ENCODE results near the gene NEDD1.

The NEDD1 gene

GRCh38 chr12:96919510-96920210 lies 12.6 kb downstream of the NEDD1 start:
- Histone ChIP-seq H3K4me1 (ENCODE audit: insufficient read depth, insufficient read length) (no peaks in the 10 kb centered on the region), H3K9ac (ENCODE audit: insufficient read length, low read depth) (no peak overlapping the region), H3K27me3 (ENCODE audit: insufficient read depth, insufficient read length) (no peaks in the 10 kb centered on the region), H3K9me3 (ENCODE audit: insufficient read depth, low read length) (peaks cover 15% of the 10 kb centered on the region), H3K4me3 (ENCODE audit: insufficient read length, low read depth) (no peak overlapping the region), H3K36me3 (ENCODE audit: insufficient read depth, insufficient read length, low read length) (no peaks in the 10 kb centered on the region)
- TF ChIP-seq YY1 (IDR thresholded peaks at IDR 0.05; ENCODE audit: insufficient read depth, insufficient read length): no peak
- no peak for TF ChIP-seq SUZ12 (IDR thresholded peaks at IDR 0.05; ENCODE audit: extremely low read depth, insufficient read depth, insufficient read length)
- no peak for TF ChIP-seq ZNF274 (IDR thresholded peaks at IDR 0.05; ENCODE audit: low read depth, low read length)
- DNase-seq (ENCODE audit: low read depth, low spot score): no peak

DNA sequence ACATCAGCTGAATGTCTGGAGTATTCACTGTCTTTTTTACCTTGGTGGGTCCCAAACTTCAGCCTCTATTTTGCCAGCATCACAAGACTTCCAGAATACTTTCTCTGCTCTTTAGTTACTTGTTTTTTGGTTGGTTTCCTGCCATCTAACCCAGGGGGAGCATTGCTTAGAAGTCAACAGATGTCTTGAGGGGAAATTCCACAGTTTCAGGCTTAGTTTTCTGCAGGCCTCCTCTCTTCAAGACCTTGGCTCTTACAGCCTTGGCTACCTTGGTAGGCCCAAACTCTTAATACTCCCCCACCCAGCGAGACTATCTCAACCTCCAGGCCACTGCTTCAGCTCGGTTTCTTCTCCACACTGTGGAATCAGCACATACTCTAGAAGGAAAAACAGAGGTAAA lies 41.7 kb downstream of the NEDD1 start:
- no peaks in the 10 kb centered on the region for H3K27me3 ChIP-seq (ENCODE audit: insufficient read depth, insufficient read length)
- peaks cover 12% of the 10 kb centered on the region for H3K9me3 ChIP-seq (ENCODE audit: insufficient read depth, low read length)
- H3K4me1 ChIP-seq (ENCODE audit: insufficient read depth, insufficient read length): no peaks in the 10 kb centered on the region
- TF ChIP-seq SUZ12 (IDR thresholded peaks at IDR 0.05; ENCODE audit: extremely low read depth, insufficient read depth, insufficient read length) (no peak), YY1 (IDR thresholded peaks at IDR 0.05; ENCODE audit: insufficient read depth, insufficient read length) (no peak), ZNF274 (IDR thresholded peaks at IDR 0.05; ENCODE audit: low read depth, low read length) (no peak)
- no peak for DNase-seq (ENCODE audit: low read depth, low spot score)
- peaks cover 39% of the 10 kb centered on the region for H3K36me3 ChIP-seq (ENCODE audit: insufficient read depth, insufficient read length, low read length)
- H3K9ac ChIP-seq (ENCODE audit: insufficient read length, low read depth): no peak overlapping the region
- no peak overlapping the region for H3K4me3 ChIP-seq (ENCODE audit: insufficient read length, low read depth)

- no peaks in the 10 kb centered on the region for H3K36me3 ChIP-seq (ENCODE audit: insufficient read depth, insufficient read length, low read length)
- DNase-seq (ENCODE audit: low read depth, low spot score): no peak
- no peaks in the 10 kb centered on the region for H3K4me1 ChIP-seq (ENCODE audit: insufficient read depth, insufficient read length)
- no peak overlapping the region for H3K4me3 ChIP-seq (ENCODE audit: insufficient read length, low read depth)
- TF ChIP-seq ZNF274 (IDR thresholded peaks at IDR 0.05; ENCODE audit: low read depth, low read length) (no peak), YY1 (IDR thresholded peaks at IDR 0.05; ENCODE audit: insufficient read depth, insufficient read length) (no peak), SUZ12 (IDR thresholded peaks at IDR 0.05; ENCODE audit: extremely low read depth, insufficient read depth, insufficient read length) (no peak)
- peaks cover under 1% of the 10 kb centered on the region for H3K27me3 ChIP-seq (ENCODE audit: insufficient read depth, insufficient read length)
- no peak overlapping the region for H3K9ac ChIP-seq (ENCODE audit: insufficient read length, low read depth)
- H3K9me3 ChIP-seq (ENCODE audit: insufficient read depth, low read length): no peaks in the 10 kb centered on the region
These were observed 72.5 kb downstream of the NEDD1 start for GRCh38 chr12:96979532-96979931.

DNA sequence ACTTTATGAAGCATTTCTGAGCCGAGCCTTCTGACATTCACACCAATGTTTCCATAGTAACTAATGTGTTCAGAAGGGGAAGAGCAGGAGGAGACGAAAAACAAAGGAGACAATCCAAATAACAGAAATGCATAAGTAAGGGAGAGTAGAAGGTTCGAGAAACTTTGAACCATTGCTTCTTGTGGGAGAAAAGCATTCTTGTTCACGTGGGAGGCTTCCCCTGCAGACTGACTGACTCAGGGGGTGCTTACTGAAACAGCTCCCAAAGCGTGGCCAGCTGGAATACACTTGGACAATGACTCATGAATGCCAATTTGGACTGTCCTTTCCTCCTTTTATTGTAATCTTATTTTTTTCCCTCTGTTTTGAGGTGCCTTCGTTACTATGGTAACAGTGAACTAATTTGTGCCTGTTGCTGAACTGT lies 73.9 kb downstream of the NEDD1 start:
- TF ChIP-seq SUZ12 (IDR thresholded peaks at IDR 0.05; ENCODE audit: extremely low read depth, insufficient read depth, insufficient read length) (no peak), YY1 (IDR thresholded peaks at IDR 0.05; ENCODE audit: insufficient read depth, insufficient read length) (no peak), ZNF274 (IDR thresholded peaks at IDR 0.05; ENCODE audit: low read depth, low read length) (no peak)
- H3K27me3 ChIP-seq (ENCODE audit: insufficient read depth, insufficient read length): peaks cover 10% of the 10 kb centered on the region
- no peaks in the 10 kb centered on the region for H3K9me3 ChIP-seq (ENCODE audit: insufficient read depth, low read length)
- H3K36me3 ChIP-seq (ENCODE audit: insufficient read depth, insufficient read length, low read length): no peaks in the 10 kb centered on the region
- no peak overlapping the region for H3K4me3 ChIP-seq (ENCODE audit: insufficient read length, low read depth)
- no peaks in the 10 kb centered on the region for H3K4me1 ChIP-seq (ENCODE audit: insufficient read depth, insufficient read length)
- DNase-seq (ENCODE audit: low read depth, low spot score): peak; percentile 6
- H3K9ac ChIP-seq (ENCODE audit: insufficient read length, low read depth): no peak overlapping the region

GRCh38 chr12:96981911-96982310 lies 74.9 kb downstream of the NEDD1 start:
- H3K9me3 ChIP-seq (ENCODE audit: insufficient read depth, low read length): no peaks in the 10 kb centered on the region
- TF ChIP-seq SUZ12 (IDR thresholded peaks at IDR 0.05; ENCODE audit: extremely low read depth, insufficient read depth, insufficient read length) (no peak), YY1 (IDR thresholded peaks at IDR 0.05; ENCODE audit: insufficient read depth, insufficient read length) (no peak), ZNF274 (IDR thresholded peaks at IDR 0.05; ENCODE audit: low read depth, low read length) (no peak)
- DNase-seq (ENCODE audit: low read depth, low spot score): no peak

GRCh38 chr12:96982671-96983070 lies 75.6 kb downstream of the NEDD1 start:
- no peaks in the 10 kb centered on the region for H3K9me3 ChIP-seq (ENCODE audit: insufficient read depth, low read length)
- TF ChIP-seq SUZ12 (IDR thresholded peaks at IDR 0.05; ENCODE audit: extremely low read depth, insufficient read depth, insufficient read length) (no peak), YY1 (IDR thresholded peaks at IDR 0.05; ENCODE audit: insufficient read depth, insufficient read length) (no peak), ZNF274 (IDR thresholded peaks at IDR 0.05; ENCODE audit: low read depth, low read length) (no peak)
- no peaks in the 10 kb centered on the region for H3K4me1 ChIP-seq (ENCODE audit: insufficient read depth, insufficient read length)
- no peak for DNase-seq (ENCODE audit: low read depth, low spot score)
- no peaks in the 10 kb centered on the region for H3K36me3 ChIP-seq (ENCODE audit: insufficient read depth, insufficient read length, low read length)
- peaks cover 16% of the 10 kb centered on the region for H3K27me3 ChIP-seq (ENCODE audit: insufficient read depth, insufficient read length)
- H3K9ac ChIP-seq (ENCODE audit: insufficient read length, low read depth): no peak overlapping the region
- H3K4me3 ChIP-seq (ENCODE audit: insufficient read length, low read depth): no peak overlapping the region

More at GRCh38 chr12:96981911-96982310, 74.9 kb downstream of the NEDD1 start:
- Histone ChIP-seq H3K4me3 (ENCODE audit: insufficient read length, low read depth) (no peak overlapping the region), H3K36me3 (ENCODE audit: insufficient read depth, insufficient read length, low read length) (no peaks in the 10 kb centered on the region), H3K9ac (ENCODE audit: insufficient read length, low read depth) (no peak overlapping the region), H3K27me3 (ENCODE audit: insufficient read depth, insufficient read length) (peaks cover 16% of the 10 kb centered on the region), H3K4me1 (ENCODE audit: insufficient read depth, insufficient read length) (no peaks in the 10 kb centered on the region)

- Histone ChIP-seq H3K4me1 (ENCODE audit: insufficient read depth, insufficient read length) (no peaks in the 10 kb centered on the region), H3K27me3 (ENCODE audit: insufficient read depth, insufficient read length) (peaks cover 16% of the 10 kb centered on the region), H3K9ac (ENCODE audit: insufficient read length, low read depth) (peak overlapping the region; percentile 62), H3K36me3 (ENCODE audit: insufficient read depth, insufficient read length, low read length) (no peaks in the 10 kb centered on the region), H3K9me3 (ENCODE audit: insufficient read depth, low read length) (no peaks in the 10 kb centered on the region; the same call in 1 of the 2 replicates), H3K4me3 (ENCODE audit: insufficient read length, low read depth) (peak overlapping the region; percentile 42)
- peak; percentile 18 for DNase-seq (ENCODE audit: low read depth, low spot score)
- TF ChIP-seq SUZ12 (IDR thresholded peaks at IDR 0.05; ENCODE audit: extremely low read depth, insufficient read depth, insufficient read length): no peak
- TF ChIP-seq YY1 (IDR thresholded peaks at IDR 0.05; ENCODE audit: insufficient read depth, insufficient read length): no peak
- TF ChIP-seq ZNF274 (IDR thresholded peaks at IDR 0.05; ENCODE audit: low read depth, low read length): no peak
These were observed 78.7 kb downstream of the NEDD1 start for GRCh38 chr12:96985515-96986362.

Data from NT2/D1 (cell line).